ENCODE data around the gene ETDA.
"Not testable (repeated sequence)": the region's sequence is repeated elsewhere in the genome, so short reads cannot be mapped to it uniquely, and the experiment has no call there.

DNA sequence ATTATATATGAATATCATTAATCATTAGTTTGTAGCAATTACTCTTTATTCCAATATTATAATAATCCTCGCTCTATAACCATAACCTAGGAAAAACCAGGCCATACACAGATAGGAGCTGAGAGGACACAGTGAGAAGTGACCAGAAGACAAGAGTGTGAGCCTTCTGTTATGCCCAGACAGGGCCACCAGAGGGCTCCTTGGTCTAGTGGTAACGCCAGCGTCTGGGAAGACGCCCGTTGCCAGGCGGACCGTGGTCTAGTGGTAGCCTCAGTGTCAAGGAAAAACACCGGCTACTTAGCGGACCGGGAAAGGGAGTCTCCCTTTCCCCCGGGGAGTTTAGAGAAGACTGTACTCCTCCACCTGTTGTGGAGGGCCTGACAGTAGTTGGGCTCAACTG, 45.4 kb upstream of the ETDA start:
- TF ChIP-seq, protein P1, sequence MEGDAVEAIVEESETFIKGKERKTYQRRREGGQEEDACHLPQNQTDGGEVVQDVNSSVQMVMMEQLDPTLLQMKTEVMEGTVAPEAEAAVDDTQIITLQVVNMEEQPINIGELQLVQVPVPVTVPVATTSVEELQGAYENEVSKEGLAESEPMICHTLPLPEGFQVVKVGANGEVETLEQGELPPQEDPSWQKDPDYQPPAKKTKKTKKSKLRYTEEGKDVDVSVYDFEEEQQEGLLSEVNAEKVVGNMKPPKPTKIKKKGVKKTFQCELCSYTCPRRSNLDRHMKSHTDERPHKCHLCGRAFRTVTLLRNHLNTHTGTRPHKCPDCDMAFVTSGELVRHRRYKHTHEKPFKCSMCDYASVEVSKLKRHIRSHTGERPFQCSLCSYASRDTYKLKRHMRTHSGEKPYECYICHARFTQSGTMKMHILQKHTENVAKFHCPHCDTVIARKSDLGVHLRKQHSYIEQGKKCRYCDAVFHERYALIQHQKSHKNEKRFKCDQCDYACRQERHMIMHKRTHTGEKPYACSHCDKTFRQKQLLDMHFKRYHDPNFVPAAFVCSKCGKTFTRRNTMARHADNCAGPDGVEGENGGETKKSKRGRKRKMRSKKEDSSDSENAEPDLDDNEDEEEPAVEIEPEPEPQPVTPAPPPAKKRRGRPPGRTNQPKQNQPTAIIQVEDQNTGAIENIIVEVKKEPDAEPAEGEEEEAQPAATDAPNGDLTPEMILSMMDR (IDR thresholded peaks at IDR 0.05): peak; percentile 58
- not testable (repeated sequence) for TF ChIP-seq ZFX (IDR thresholded peaks at IDR 0.05; ENCODE audit: borderline replicate concordance)
